A549 (cell line): Measurements from ENCODE around the gene PXDC1. TPM values are rescaled to one million over a fixed set of nuclear protein-coding genes. Genes with fewer than 3 reads are reported as not detected.
A peak's percentile ranks its signal among the peaks of the same experiment; 100 is the strongest.

ENCODE experiments used
- ATAC-seq, 2 experiments: fragments of 200-7000 bp in 1 of 2; fragments of >200 bp in 1 of 2; cut with Nextera tagmentation in 1 of 2; cut with Tn5 transposase in 1 of 2; 3 replicates each; pipeline versions ENCODE4 v1.8.0 to v1.9.1; 2018 to 2020; ENCODE audit warnings: mild to moderate bottlenecking in 1 of 2, moderate library complexity in 1 of 2
- CTCF ChIA-PET: fragments of 300-600 bp; sonication (Branson Sonifier 250); formaldehyde crosslinking; extraction: SDS; loops from one replicate; lab custom pipeline; 2021; ENCODE audit warnings: antibody characterized with exemption, inconsistent platforms; lab: Yijun Ruan, JAX
- POLR2A ChIA-PET: fragments of 350-600 bp; formaldehyde crosslinking; extraction: SDS; loops from one replicate; lab custom pipeline; 2021; ENCODE audit warnings: antibody characterized with exemption, inconsistent platforms; lab: Yijun Ruan, JAX
- DNase-seq, 2 experiments: peaks; one replicate each; pipeline versions ENCODE4 v3.0.0 to v3.0.0-alpha.2; 2011 to 2016; ENCODE audit warnings: low read depth in 1 of 2, low spot score in 1 of 2
- FAIRE-seq: peaks from 2 replicates; lab custom pipeline; 2011; peaks lifted over from hg19 to GRCh38; lab: Jason Lieb, UNC
- H3K27ac ChIP-seq, 2 experiments: fragments of >200 bp; sonication (Bioruptor Twin); formaldehyde crosslinking; 3 replicates each; pipeline ENCODE4 v1.5.1; 2016 to 2017
- H3K4me1 ChIP-seq: fragments of >200 bp; sonication (Bioruptor Twin); formaldehyde crosslinking; 3 replicates; pipeline ENCODE4 v1.6.1; 2016
- H3K4me2 ChIP-seq: fragments of >200 bp; sonication (Bioruptor Twin); formaldehyde crosslinking; 3 replicates; pipeline ENCODE4 v1.6.1; 2016
- H3K4me3 ChIP-seq: fragments of >200 bp; sonication (Bioruptor Twin); formaldehyde crosslinking; 3 replicates; pipeline ENCODE4 v1.5.1; 2016
- H3K9me3 ChIP-seq: fragments of >200 bp; sonication (Bioruptor Twin); formaldehyde crosslinking; 3 replicates; pipeline ENCODE4 v1.6.1; 2016
- CBX2 ChIP-seq: fragments of 200-600 bp; sonication (generic); IDR thresholded peaks from 2 replicates; pipeline ENCODE4 v1.6.1; 2016; ENCODE audit warnings: low read depth, mild to moderate bottlenecking, borderline replicate concordance
- CHD2 ChIP-seq: fragments of 150-350 bp; IDR thresholded peaks from 2 replicates; pipeline ENCODE4 v1.6.1; 2014; ENCODE audit warnings: low read length; ENCODE audit not compliant: partially characterized antibody
- EHMT2 ChIP-seq: fragments of 200-600 bp; sonication (generic); IDR thresholded peaks from 2 replicates; pipeline ENCODE4 v1.6.1; 2016; ENCODE audit warnings: antibody characterized with exemption, low read depth, mild to moderate bottlenecking, moderate library complexity
- EP300 ChIP-seq, 2 experiments: fragments of >200 bp; sonication (Bioruptor Twin); formaldehyde crosslinking; IDR thresholded peaks; 2 replicates in 1 of 2; 3 replicates in 1 of 2; pipeline ENCODE4 v1.6.1; 2016 to 2017
- ESRRA ChIP-seq: fragments of 150-350 bp; IDR thresholded peaks from 2 replicates; pipeline ENCODE4 v1.6.1; 2014; ENCODE audit warnings: mild to moderate bottlenecking, low read length, borderline replicate concordance
- FOSB ChIP-seq: fragments of 250-450 bp; sonication (Bioruptor Pico); IDR thresholded peaks from 2 replicates; pipeline ENCODE4 v1.5.0; 2020; ENCODE audit warnings: mild to moderate bottlenecking, moderate library complexity
- FOSL2 ChIP-seq, 2 experiments: fragments of 450-650 bp in 1 of 2; fragments of >200 bp in 1 of 2; sonication (Bioruptor Twin) in 1 of 2; formaldehyde crosslinking; IDR thresholded peaks; 2 replicates each; pipeline versions ENCODE4 v1.5.0 to v1.6.1; 2016 to 2020; ENCODE audit warnings: mild to moderate bottlenecking in 1 of 2, moderate library complexity in 1 of 2
- HDAC2 ChIP-seq: fragments of 200-600 bp; sonication (generic); IDR thresholded peaks from 2 replicates; pipeline ENCODE4 v1.6.1; 2016
- HEYL ChIP-seq: fragments of 250-450 bp; sonication (Bioruptor Pico); IDR thresholded peaks from 2 replicates; pipeline ENCODE4 v1.8.0; 2021; ENCODE audit warnings: mild to moderate bottlenecking, moderate library complexity
- HOXA7 ChIP-seq: fragments of 250-450 bp; sonication (Bioruptor Pico); IDR thresholded peaks from 2 replicates; pipeline ENCODE4 v1.5.0; 2020; ENCODE audit warnings: mild to moderate bottlenecking, moderate library complexity
- HOXB5 ChIP-seq: fragments of 250-450 bp; sonication (Bioruptor Pico); IDR thresholded peaks from 2 replicates; pipeline ENCODE4 v1.5.0; 2020; ENCODE audit warnings: mild to moderate bottlenecking, moderate library complexity
- MAFK ChIP-seq: fragments of 450-650 bp; IDR thresholded peaks from 2 replicates; pipeline ENCODE4 v1.6.1; 2014; ENCODE audit not compliant: partially characterized antibody
- MAZ ChIP-seq: fragments of 150-350 bp; IDR thresholded peaks from 2 replicates; pipeline ENCODE4 v1.6.1; 2014; ENCODE audit warnings: antibody characterized with exemption, low read depth, low read length, borderline replicate concordance
- NPAS2 ChIP-seq: fragments of 250-450 bp; sonication (Bioruptor Pico); IDR thresholded peaks from 2 replicates; pipeline ENCODE4 v1.8.0; 2022; ENCODE audit warnings: mild to moderate bottlenecking, moderate library complexity, borderline replicate concordance
- NR3C1 ChIP-seq: fragments of >200 bp; sonication (Bioruptor Twin); formaldehyde crosslinking; IDR thresholded peaks from 3 replicates; pipeline ENCODE4 v1.6.1; 2017
- POLR2A ChIP-seq: IDR thresholded peaks from 2 replicates; pipeline ENCODE4 v1.6.1; 2012; ENCODE audit warnings: mild to moderate bottlenecking, low read length
- POLR2AphosphoS2 ChIP-seq: conservative IDR thresholded peaks from 2 replicates; pipeline ENCODE4 v1.6.1; 2012; ENCODE audit warnings: low read length, improper control_type of control experiment, inconsistent platforms
- RCOR1 ChIP-seq: fragments of 150-350 bp; IDR thresholded peaks from 2 replicates; pipeline ENCODE4 v1.6.1; 2014; ENCODE audit warnings: antibody characterized with exemption, low read length, low read depth
- RFX5 ChIP-seq: fragments of 450-650 bp; IDR thresholded peaks from 2 replicates; pipeline ENCODE4 v1.7.1; 2014; ENCODE audit warnings: antibody characterized with exemption, mild to moderate bottlenecking, moderate library complexity
- TP53 ChIP-seq: fragments of 250-450 bp; sonication (Bioruptor Pico); IDR thresholded peaks from 2 replicates; pipeline ENCODE4 v1.5.0; 2021; ENCODE audit warnings: mild to moderate bottlenecking, moderate library complexity
- ZNF302 ChIP-seq: fragments of 250-450 bp; sonication (Bioruptor Pico); IDR thresholded peaks from 2 replicates; pipeline ENCODE4 v1.9.0; 2021; ENCODE audit warnings: inconsistent platforms, mild to moderate bottlenecking, moderate library complexity
- WGBS: methylation state at CpG from one replicate; pipeline ENCODE4 v1.1.6; 2017; ENCODE audit errors: missing lambda C conversion rate; 5-methylcytosine and 5-hydroxymethylcytosine counted together
- polyA plus RNA-seq, 4 experiments: library from polyadenylated mRNA; depleted of rRNA in 3 of 4; stranded (reverse); fragments of >200 nt; fragmentation: RNase III in 1 of 4; extraction: RNeasy Plus Mini Kit Qiagen cat#74134 plus additional on column Dnase treatment in 1 of 4; gene quantifications; 2 replicates in 3 of 4; 3 replicates in 1 of 4; pipeline ENCODE4 v1.2.3, GENCODE V29; 2011 to 2017
- TF ChIP-seq, protein P1 (sequence below): IDR thresholded peaks from 2 replicates; pipeline ENCODE4 v1.6.1; 2012
- TF ChIP-seq, protein P2 (sequence below): fragments of >200 bp; sonication (Bioruptor Twin); formaldehyde crosslinking; IDR thresholded peaks from 3 replicates; pipeline ENCODE4 v1.5.1; 2016

PXDC1 gene
- polyA plus RNA-seq, 2 of the 4 experiments (the other 2 are of a cell fraction) = 2.5 to 6.6 TPM

- TF ChIP-seq HOXB5 (CRISPR knock-in tag) (no peak), MAZ (no peak), ESRRA (no peak), ZNF302 (CRISPR knock-in tag) (no peak), MAFK (no peak), POLR2AphosphoS2 (no peak), POLR2A (no peak), CBX2 (no peak), RCOR1 (no peak), EP300 (IDR thresholded peaks at IDR 0.05) (no peak), HOXA7 (no peak), TP53 (no peak), EHMT2 (no peak), FOSB (CRISPR knock-in tag) (no peak), NPAS2 (CRISPR knock-in tag) (no peak)
- TF ChIP-seq, protein P1, sequence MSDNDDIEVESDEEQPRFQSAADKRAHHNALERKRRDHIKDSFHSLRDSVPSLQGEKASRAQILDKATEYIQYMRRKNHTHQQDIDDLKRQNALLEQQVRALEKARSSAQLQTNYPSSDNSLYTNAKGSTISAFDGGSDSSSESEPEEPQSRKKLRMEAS = no peak
- TF ChIP-seq, all 56 proteins: peak for 0
- no peak overlapping the region for H3K27ac ChIP-seq
- no peak for FAIRE-seq
- H3K4me2 ChIP-seq = no peak overlapping the region
- no peaks in the 10 kb centered on the region for H3K4me1 ChIP-seq
- ChIA-PET CTCF (interaction anchor here (1.2 to 2.7 kb wide), 2 partner anchors 21 kb away, joined by 4 to 8 read pairs; no protein-coding TSS in a partner anchor), POLR2A (no interaction called here)
- DNase-seq = no peak
- WGBS = 78% methylated on average over 10 of the region's 10 CpGs
- H3K4me3 ChIP-seq = no peak overlapping the region
- no peaks in the 10 kb centered on the region for H3K9me3 ChIP-seq
- no peak for ATAC-seq
These were observed 18.7 kb upstream of the PXDC1 start for GRCh38 chr6:3770023-3770720.

GRCh38 chr6:3769610-3770009 lies 18.1 kb upstream of the PXDC1 start:
- DNase-seq (no peak), ATAC-seq (no peak)
- ChIA-PET POLR2A (no interaction called here), CTCF (interaction anchor here (0.8 to 2.7 kb wide), 2 partner anchors 20 to 24 kb away, joined by 3 to 8 read pairs; no protein-coding TSS in a partner anchor)
- no peak overlapping the region for H3K27ac ChIP-seq
- H3K9me3 ChIP-seq = no peaks in the 10 kb centered on the region
- no peak overlapping the region for H3K4me2 ChIP-seq
- H3K4me1 ChIP-seq = no peaks in the 10 kb centered on the region
- 76% methylated on average over 6 of the region's 6 CpGs for WGBS
- no peak overlapping the region for H3K4me3 ChIP-seq
- TF ChIP-seq FOSL2 (IDR thresholded peaks at IDR 0.05) (no peak), FOSL2 (CRISPR knock-in tag; IDR thresholded peaks at IDR 0.05) (peak; percentile 12; the same call in 1 of the 2 replicates), RFX5 (no peak)
- TF ChIP-seq, all 56 proteins: peak for 1
- FAIRE-seq = no peak

- DNase-seq = no peak
- TF ChIP-seq CHD2 = no peak
- no peak for TF ChIP-seq HEYL (CRISPR knock-in tag)
- TF ChIP-seq HDAC2 = no peak
- TF ChIP-seq, protein P2, sequence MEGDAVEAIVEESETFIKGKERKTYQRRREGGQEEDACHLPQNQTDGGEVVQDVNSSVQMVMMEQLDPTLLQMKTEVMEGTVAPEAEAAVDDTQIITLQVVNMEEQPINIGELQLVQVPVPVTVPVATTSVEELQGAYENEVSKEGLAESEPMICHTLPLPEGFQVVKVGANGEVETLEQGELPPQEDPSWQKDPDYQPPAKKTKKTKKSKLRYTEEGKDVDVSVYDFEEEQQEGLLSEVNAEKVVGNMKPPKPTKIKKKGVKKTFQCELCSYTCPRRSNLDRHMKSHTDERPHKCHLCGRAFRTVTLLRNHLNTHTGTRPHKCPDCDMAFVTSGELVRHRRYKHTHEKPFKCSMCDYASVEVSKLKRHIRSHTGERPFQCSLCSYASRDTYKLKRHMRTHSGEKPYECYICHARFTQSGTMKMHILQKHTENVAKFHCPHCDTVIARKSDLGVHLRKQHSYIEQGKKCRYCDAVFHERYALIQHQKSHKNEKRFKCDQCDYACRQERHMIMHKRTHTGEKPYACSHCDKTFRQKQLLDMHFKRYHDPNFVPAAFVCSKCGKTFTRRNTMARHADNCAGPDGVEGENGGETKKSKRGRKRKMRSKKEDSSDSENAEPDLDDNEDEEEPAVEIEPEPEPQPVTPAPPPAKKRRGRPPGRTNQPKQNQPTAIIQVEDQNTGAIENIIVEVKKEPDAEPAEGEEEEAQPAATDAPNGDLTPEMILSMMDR = no peak
- TF ChIP-seq NR3C1 = no peak
- TF ChIP-seq MAFK = no peak
- TF ChIP-seq, all 56 proteins: peak for 0
- WGBS = 32% methylated on average over 2 of the region's 2 CpGs
- H3K4me1 ChIP-seq = no peaks in the 10 kb centered on the region
- POLR2A ChIA-PET = no interaction called here
- ATAC-seq = no peak
- FAIRE-seq = no peak
- H3K27ac ChIP-seq = no peak overlapping the region
- H3K4me3 ChIP-seq = no peak overlapping the region
- no peaks in the 10 kb centered on the region for H3K9me3 ChIP-seq
- CTCF ChIA-PET = interaction anchor here (1.2 to 2.7 kb wide), 3 partner anchors 19 to 80 kb away, joined by 4 to 8 read pairs (median 8); partner anchors contain the start of gene FAM50B
- H3K4me2 ChIP-seq = no peak overlapping the region
These were observed 17.0 kb upstream of the PXDC1 start for GRCh38 chr6:3768502-3768901.
